Immature natural killer cell (primary cell): ENCODE measurements around the gene LIN7B. TPM values are rescaled to one million over a fixed set of nuclear protein-coding genes. Genes with fewer than 3 reads are reported as not detected.
"Not testable (repeated sequence)": the region's sequence is repeated elsewhere in the genome, so short reads cannot be mapped to it uniquely, and the experiment has no call there.

ENCODE experiments used
- DNase-seq, 3 donors: peaks; one replicate each; pipeline ENCODE4 v3.0.0; 2022; ENCODE audit warnings: mixed read lengths in 1 of 3
- H3K27ac Mint-ChIP-seq, 6 donors: one replicate each; pipeline ENCODE4 v1.8.0; 2020; ENCODE audit warnings: mixed read lengths in 6 of 6, mild to moderate bottlenecking in 5 of 6, inconsistent platforms in 4 of 6, moderate library complexity in 3 of 6
- H3K27me3 Mint-ChIP-seq, 3 donors: one replicate each; pipeline ENCODE4 v1.8.0; 2020 to 2021; ENCODE audit warnings: low read depth in 3 of 3, mild to moderate bottlenecking in 3 of 3, mixed read lengths in 3 of 3, moderate library complexity in 3 of 3, inconsistent platforms in 1 of 3
- H3K36me3 Mint-ChIP-seq, 3 donors: one replicate each; pipeline ENCODE4 v1.8.0; 2020; ENCODE audit warnings: mixed read lengths in 3 of 3, inconsistent platforms in 2 of 3, mild to moderate bottlenecking in 2 of 3
- H3K4me1 Mint-ChIP-seq, 2 donors: one replicate each; pipeline ENCODE4 v1.8.0; 2020; ENCODE audit warnings: inconsistent platforms in 2 of 2, mild to moderate bottlenecking in 2 of 2, mixed read lengths in 2 of 2, moderate library complexity in 1 of 2
- H3K4me3 Mint-ChIP-seq, 5 donors: one replicate each; pipeline ENCODE4 v1.8.0; 2020; ENCODE audit warnings: mild to moderate bottlenecking in 5 of 5, mixed read lengths in 5 of 5, inconsistent platforms in 3 of 5, moderate library complexity in 3 of 5
- H3K9me3 Mint-ChIP-seq, 6 donors: one replicate each; pipeline ENCODE4 v1.8.0; 2020; ENCODE audit warnings: mild to moderate bottlenecking in 6 of 6, mixed read lengths in 6 of 6, inconsistent platforms in 4 of 6, moderate library complexity in 3 of 6
- polyA plus RNA-seq, 3 donors: library from polyadenylated mRNA; unstranded; fragments of 300-500 nt; fragmentation: Illumina TruSeq; gene quantifications; one replicate each; pipeline ENCODE4 v1.2.3, GENCODE V29; 2021

Gene LIN7B
- polyA plus RNA-seq, 3 donors from 2014 or later = 3.2 to 6.9 (median 5.6) TPM

DNA sequence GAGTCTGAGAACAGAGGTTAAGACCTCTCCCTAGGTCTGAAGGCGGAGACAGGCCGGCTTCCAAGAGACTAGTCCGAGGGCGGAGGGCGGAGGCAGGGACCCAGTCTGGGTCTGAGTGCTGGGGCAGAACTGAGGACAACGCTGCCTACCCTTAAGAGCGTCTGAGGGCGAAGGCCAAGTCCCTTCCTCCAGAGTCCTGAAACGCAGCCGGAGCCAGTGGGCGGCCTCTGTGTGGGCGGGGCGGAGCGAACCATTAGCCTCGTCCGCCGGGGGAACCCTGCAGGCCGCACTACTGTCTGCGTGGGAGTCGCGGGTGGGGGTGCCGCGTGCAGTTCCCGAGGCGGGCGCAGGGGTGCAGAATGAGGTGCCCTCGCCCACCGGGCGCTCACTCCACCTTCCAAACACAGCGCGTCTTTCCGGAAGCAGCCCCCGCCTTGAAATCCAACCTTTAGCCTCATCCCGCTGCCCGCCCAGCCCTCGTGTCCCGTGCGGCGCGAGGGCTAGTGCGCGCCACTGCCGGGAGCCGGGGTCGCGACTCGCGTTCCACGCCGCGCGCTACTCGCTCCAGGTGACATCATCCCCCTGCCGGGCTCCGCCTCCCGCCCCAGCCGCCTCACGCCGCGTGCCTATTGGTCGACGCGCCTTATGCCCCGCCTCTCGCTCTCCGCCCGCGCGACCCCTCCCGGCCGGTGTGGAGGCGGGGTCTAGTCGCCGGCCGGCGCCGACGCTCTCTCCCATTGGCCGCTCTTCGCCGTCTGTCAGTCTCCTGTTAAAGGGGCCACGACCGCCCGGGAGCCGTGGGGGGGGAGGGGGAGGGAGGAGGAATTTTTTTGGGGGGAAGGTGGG, 4.6 kb downstream of the LIN7B start, which contains the start of gene C19orf73:
Gene C19orf73 (minus strand): TSS at position 579 of the 846 bp plus-strand sequence. CDS start 121 bp downstream, at position 458.
- Mint-ChIP-seq H3K27me3 (peaks cover 2 to 10% (median 2%) of the 10 kb centered on the region in 3 donors), H3K36me3 (peaks cover 0 to 3% (median 0%) of the 10 kb centered on the region in 3 donors), H3K4me3 (peak within 1 kb of the TSS; percentile 85 to 90 (median 88)), H3K4me1 (peaks cover 32 to 44% of the 10 kb centered on the region in 2 donors), H3K27ac (peak within 1 kb of the TSS; percentile 87 to 94 (median 92)), H3K9me3 (no peaks in the 10 kb centered on the region)
- DNase-seq = peak; percentile 97 to 98 (median 98)

DNA sequence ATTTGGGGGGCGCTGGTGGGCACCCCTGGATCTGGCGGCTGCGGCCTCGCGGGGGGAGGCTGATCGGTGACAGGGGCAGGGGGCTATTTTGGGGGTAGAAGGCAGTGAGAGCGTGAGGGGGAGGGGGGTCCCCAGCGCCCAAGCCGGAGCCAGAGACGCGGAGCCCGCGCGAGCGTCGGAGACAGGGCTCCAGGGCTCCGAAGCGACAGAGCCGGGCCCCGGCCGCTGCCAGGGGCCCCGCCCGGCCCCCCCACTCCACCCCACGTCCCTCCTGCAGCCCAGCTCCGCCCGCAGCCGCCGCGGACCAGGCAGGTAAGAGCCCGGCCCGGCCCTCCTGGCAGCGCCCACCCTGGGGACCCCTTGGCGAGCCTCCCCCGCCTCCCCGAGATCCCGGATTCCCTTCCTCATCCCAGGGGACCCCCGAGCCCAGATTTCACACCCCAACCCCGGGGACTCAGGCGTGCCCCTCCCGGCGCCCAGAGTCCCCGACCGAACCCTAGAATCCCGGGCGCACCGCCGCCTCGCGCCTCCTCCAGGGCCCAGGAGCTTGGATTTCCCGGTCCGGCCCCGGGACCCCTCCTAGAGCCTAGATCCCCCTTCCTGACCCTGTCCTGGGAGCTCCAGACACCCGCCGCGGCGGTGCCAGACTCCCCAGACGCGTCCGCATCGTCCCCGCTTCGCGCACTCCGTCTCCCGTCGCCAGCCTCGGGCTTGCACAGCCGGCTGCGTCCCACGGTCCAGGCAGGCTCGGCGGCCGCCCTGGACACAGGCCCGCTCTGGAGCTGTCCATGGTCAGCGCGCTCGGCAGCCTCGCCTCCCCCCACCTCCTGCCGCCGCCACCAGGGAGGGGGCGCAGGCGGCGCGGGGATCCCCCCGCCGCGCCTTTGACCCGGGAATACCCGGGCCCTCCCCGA, 5.5 kb downstream of the LIN7B start, which contains the start of gene PPFIA3:
Gene PPFIA3 (plus strand): TSS at position 134 of the 914 bp plus-strand sequence. CDS start 8,330 bp downstream, outside the sequence.
- peak within 1 kb of the TSS; percentile 87 to 94 (median 92) for H3K27ac Mint-ChIP-seq
- H3K4me1 Mint-ChIP-seq = peaks cover 29 to 40% of the 10 kb centered on the region in 2 donors
- peaks cover 2 to 12% (median 2%) of the 10 kb centered on the region in 3 donors for H3K27me3 Mint-ChIP-seq
- peak within 1 kb of the TSS; percentile 85 to 90 (median 88) for H3K4me3 Mint-ChIP-seq
- peaks cover 0 to 3% (median 0%) of the 10 kb centered on the region in 3 donors for H3K36me3 Mint-ChIP-seq
- peak in 1 of 3 donors; percentile 25 for DNase-seq
- no peaks in the 10 kb centered on the region for H3K9me3 Mint-ChIP-seq

DNA sequence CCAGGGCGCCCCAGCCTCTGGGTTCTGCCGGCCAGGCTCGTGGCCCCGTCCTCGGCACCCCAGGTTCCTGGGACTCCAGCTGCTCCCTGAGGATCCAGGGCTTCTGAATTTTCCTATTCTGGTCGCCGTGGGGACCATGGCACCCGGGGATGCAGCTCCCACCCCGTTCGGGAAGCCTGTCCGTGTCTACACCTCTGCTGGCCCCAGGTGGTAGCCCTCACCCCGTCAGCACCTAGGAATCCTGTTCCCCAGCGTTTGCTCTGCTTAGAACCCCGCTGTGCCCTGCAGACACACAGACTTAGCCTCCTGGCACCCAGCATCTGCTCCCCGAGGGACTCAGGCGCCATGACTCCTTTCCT, 6.1 kb downstream of the LIN7B start:
- H3K9me3 Mint-ChIP-seq = no peaks in the 10 kb centered on the region

DNA sequence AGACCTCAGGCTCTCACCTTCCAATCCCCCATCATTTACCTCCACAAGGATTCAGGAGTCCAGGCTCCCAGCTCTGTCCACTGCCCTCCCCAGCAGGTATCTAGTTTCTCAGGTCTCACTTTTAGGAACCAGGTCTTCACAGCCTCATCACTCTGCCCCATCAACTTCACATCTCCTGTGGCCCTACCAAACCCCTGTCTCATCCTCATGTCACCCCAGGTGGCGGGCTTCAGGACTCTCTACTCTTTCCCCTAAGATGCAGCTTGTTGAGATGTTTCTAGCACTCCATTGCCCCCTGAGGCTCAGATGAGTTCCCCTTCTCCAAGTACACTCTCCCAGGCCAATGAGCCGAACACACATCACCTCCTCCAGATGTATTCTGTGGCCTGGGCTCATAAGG, 6.7 kb downstream of the LIN7B start:
- peaks cover 0 to 3% (median 0%) of the 10 kb centered on the region in 3 donors for H3K36me3 Mint-ChIP-seq
- H3K4me1 Mint-ChIP-seq = peaks cover 25 to 34% of the 10 kb centered on the region in 2 donors
- peak overlapping the region; percentile 69 to 84 (median 74) for H3K4me3 Mint-ChIP-seq
- no peaks in the 10 kb centered on the region for H3K9me3 Mint-ChIP-seq
- DNase-seq = no peak
- H3K27me3 Mint-ChIP-seq = peaks cover 0 to 12% (median 2%) of the 10 kb centered on the region in 3 donors
- H3K27ac Mint-ChIP-seq = peak overlapping the region in 2 of 6 donors; percentile 25 to 27

More for the DNA sequence above, 6.1 kb downstream of the LIN7B start:
- DNase-seq = no peak
- H3K4me3 Mint-ChIP-seq = peak overlapping the region; percentile 69 to 84 (median 74)
- H3K36me3 Mint-ChIP-seq = peaks cover 0 to 3% (median 0%) of the 10 kb centered on the region in 3 donors
- H3K27ac Mint-ChIP-seq = peak overlapping the region in 2 of 6 donors; percentile 25 to 27
- H3K27me3 Mint-ChIP-seq = peaks cover under 1 to 12% (median 2%) of the 10 kb centered on the region in 3 donors
- H3K4me1 Mint-ChIP-seq = peaks cover 25 to 36% of the 10 kb centered on the region in 2 donors

DNA sequence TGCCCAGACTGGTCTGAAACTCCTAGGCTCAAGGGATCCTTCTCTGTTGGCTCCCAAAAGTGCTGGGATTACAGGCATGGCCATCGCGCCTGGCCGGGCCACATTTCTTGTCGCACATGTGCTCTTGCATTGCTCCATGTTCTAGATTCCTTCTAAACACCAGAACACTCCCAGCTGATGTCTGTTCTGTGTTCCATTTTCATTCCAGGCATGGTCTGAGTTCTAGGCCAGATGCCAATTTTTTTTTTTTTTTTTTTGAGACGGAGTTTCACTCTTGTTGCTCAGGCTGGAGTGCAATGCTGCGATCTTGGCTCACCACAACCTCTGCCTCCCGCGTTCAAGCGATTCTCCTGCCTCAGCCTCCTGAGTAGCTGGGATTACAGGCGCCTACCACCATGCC, 7.7 kb downstream of the LIN7B start:
- not testable (repeated sequence) for H3K36me3 Mint-ChIP-seq, DNase-seq
- H3K27me3 Mint-ChIP-seq = peaks cover 0 to 12% (median 2%) of the 10 kb centered on the region in 3 donors

DNA sequence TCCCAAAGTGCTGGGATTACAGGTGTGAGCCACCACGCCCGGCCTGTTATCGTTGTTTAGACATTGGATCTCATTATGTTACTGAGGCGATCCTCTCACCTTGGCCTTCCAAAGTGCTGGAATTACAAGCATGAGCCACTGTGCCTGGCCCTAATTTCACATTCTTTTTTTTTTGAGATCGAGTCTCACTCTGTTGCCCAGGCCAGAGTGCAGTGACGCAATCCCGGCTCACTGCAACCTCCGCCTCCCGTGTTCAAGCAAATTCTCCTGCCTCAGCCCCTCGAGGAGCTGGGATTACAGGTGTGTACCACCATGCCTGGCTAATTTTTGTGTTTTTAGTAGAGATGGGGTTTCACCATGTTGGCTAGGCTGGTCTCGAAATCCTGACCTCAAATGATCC, 9.1 kb downstream of the LIN7B start:
- DNase-seq, H3K27ac Mint-ChIP-seq, H3K9me3 Mint-ChIP-seq, H3K36me3 Mint-ChIP-seq, H3K4me3 Mint-ChIP-seq: not testable (repeated sequence)
- H3K4me1 Mint-ChIP-seq = peaks cover 16 to 17% of the 10 kb centered on the region in 2 donors
- peaks cover 0 to 14% (median 2%) of the 10 kb centered on the region in 3 donors for H3K27me3 Mint-ChIP-seq

More for the DNA sequence above, 7.7 kb downstream of the LIN7B start:
- not testable (repeated sequence) for H3K27ac Mint-ChIP-seq, H3K9me3 Mint-ChIP-seq
- H3K4me3 Mint-ChIP-seq = peak overlapping the region in 1 of 5 donors; percentile 25
- peaks cover 22 to 26% of the 10 kb centered on the region in 2 donors for H3K4me1 Mint-ChIP-seq

DNA sequence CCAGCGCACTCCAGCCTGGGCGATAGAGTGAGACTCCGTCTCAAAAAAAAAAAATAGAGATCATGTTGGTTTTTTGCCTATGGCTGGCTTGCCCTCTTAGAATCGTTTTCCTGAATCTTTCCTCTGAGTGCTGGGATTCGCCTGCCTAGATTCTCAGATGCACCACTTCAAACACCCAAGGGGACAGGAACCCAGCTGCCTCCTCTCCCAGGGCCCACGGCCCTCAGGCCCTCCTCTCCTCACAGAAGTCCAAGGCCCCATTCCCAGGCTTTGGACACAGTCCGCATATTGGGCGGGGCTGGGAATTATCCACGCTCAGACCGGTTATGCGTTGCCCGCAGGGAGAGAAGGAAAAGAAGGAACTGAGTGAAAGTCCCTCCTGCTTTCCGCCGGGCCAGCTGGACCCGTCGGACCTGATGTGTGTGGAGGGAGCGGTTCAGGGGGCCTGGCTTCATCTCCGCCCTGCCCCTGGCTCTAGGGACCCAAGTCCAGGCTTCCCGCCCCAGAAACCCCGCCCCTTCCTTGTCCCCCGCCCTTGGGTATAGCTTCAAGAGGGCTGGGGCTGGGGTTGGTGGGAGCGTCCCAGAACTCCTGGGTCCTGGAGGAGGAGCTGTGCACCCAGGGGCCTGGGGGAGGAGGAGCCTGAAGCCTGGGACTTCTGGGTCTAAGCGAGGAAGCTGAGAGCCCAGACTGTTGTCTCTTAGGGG, 11.0 kb downstream of the LIN7B start:
- Mint-ChIP-seq H3K4me1 (peaks cover 20 to 23% of the 10 kb centered on the region in 2 donors), H3K27ac (no peak overlapping the region), H3K27me3 (peaks cover 0 to 9% (median 2%) of the 10 kb centered on the region in 3 donors), H3K4me3 (no peak overlapping the region), H3K36me3 (peaks cover 0 to 3% (median 0%) of the 10 kb centered on the region in 3 donors), H3K9me3 (no peaks in the 10 kb centered on the region)
- DNase-seq = no peak

DNA sequence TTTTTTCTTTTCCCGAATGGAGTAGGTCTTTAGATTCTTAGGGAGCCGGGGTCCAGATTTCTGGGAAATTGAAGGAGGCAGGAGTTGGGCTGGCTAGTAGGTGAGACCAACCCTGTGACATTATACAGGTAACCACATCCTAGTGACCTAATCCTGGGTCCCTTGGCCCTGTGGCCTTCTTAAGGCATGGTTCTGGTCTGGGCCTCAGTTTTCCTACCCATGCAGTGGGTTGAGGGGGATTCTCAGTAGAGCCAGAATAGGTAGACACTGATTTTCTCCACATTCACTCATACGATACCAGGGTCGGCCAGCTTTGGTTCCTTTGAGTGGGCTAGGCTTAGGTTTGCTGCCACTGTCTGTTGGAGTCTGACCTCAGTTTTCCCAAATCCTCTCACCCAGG, 12.4 kb downstream of the LIN7B start:
- Mint-ChIP-seq H3K4me3 (peak overlapping the region in 2 of 5 donors; percentile 21 to 24), H3K4me1 (peaks cover 13 to 15% of the 10 kb centered on the region in 2 donors), H3K36me3 (peaks cover 0 to 3% (median 0%) of the 10 kb centered on the region in 3 donors), H3K27me3 (peaks cover 0 to 9% (median 0%) of the 10 kb centered on the region in 3 donors), H3K9me3 (no peaks in the 10 kb centered on the region), H3K27ac (no peak overlapping the region)
- DNase-seq = no peak

DNA sequence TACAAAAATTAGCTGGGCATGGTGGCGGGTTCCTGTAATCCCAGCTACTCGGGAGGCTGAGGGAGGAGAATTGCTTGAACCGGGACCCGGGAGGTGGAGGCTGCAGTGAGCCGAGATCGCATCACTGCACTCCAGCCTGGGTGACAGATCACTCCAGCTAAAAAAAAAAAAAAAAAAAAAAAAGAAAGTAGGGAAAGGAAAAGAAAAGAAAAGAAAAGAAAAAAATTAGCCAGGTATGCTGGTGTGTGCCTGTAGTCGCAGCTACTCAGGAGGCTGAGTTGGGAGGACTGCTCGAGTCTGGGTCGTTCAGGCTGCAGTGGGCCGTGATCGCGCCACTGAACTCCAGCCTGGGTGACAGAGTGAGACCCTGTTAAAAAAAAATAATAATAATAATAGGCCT, 13.1 kb downstream of the LIN7B start:
- not testable (repeated sequence) for H3K9me3 Mint-ChIP-seq, H3K27me3 Mint-ChIP-seq, H3K36me3 Mint-ChIP-seq, DNase-seq, H3K27ac Mint-ChIP-seq
- H3K4me3 Mint-ChIP-seq = peak overlapping the region in 1 of 5 donors; percentile 27
- H3K4me1 Mint-ChIP-seq = peaks cover 13 to 15% of the 10 kb centered on the region in 2 donors

DNA sequence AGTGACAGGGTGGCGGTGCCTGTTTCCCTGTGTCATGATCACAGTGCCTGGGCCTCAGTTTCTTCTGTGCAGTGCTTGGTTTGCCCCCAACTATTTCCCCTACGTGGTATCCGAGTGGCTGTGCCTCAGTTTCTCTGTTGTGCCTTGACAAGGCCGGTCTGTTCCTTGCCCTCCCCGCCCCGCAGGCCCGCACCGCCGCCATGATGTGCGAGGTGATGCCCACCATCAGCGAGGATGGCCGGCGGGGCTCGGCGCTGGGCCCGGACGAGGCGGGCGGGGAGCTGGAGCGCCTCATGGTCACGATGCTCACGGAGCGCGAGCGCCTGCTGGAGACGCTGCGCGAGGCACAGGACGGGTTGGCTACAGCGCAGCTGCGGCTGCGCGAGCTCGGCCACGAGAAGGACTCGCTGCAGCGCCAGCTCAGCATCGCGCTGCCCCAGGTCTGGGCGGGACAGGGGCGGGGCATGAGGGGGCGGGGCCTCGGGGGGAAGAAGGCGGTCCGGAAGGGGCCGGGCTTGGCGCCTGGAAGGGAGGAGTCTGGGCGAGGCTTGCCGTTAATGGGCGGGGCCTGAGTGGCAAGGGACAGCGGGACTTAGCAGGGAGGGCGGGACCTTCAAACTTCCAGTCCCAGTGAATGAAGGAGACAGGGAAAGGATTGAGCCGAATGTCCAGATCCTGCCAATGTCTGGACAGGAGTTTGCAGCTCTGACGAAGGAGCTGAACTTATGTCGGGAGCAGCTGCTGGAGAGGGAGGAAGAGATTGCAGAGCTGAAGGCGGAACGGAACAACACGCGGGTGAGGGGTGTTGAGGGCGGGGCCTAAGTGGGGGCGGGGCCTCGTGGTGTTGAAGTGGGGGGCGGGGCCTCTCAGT, 13.7 kb downstream of the LIN7B start:
- H3K27me3 Mint-ChIP-seq = peaks cover 0 to 9% (median 0%) of the 10 kb centered on the region in 3 donors
- peaks cover 13 to 15% of the 10 kb centered on the region in 2 donors for H3K4me1 Mint-ChIP-seq
- H3K36me3 Mint-ChIP-seq = no peaks in the 10 kb centered on the region
- DNase-seq = peak; percentile 95 to 96 (median 96)
- H3K4me3 Mint-ChIP-seq = peak overlapping the region; percentile 85 to 93 (median 88)
- H3K27ac Mint-ChIP-seq = peak overlapping the region in 5 of 6 donors; percentile 60 to 91 (median 80)
- H3K9me3 Mint-ChIP-seq = no peaks in the 10 kb centered on the region

DNA sequence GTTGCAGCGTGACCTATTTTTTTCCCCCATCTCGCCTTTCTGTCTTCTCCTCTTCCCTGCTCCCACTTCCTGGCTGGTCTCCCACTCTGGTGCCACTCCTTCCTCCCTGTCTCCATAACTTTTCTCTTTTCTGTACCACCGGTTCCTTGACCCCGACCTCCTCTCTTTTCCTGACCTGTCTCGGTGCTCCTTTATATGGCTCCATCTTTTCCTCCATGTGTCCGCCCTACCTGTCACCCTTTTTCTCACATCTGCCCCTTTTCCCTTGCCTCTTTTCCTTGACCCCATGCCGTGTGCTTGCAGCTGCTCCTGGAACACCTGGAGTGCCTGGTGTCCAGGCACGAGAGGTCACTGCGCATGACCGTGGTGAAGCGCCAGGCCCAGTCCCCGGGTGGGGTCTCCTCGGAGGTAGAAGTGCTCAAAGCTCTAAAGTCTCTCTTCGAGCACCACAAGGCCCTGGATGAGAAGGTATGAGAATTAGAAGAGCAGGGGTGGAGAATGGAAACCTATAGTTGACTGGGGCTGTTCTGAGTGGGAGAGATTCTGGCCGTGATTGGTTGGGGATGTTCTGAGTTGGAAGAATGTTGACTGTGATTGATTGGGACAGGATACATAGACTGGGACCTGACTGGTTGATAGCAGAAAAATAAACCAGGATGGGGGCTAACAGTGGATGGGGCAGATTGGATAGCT, 14.5 kb downstream of the LIN7B start:
- Mint-ChIP-seq H3K9me3 (no peaks in the 10 kb centered on the region), H3K27ac (peak overlapping the region in 3 of 6 donors; percentile 47 to 65 (median 63))
- DNase-seq = no peak

More for the DNA sequence above, 14.5 kb downstream of the LIN7B start:
- H3K36me3 Mint-ChIP-seq = no peaks in the 10 kb centered on the region
- H3K27me3 Mint-ChIP-seq = peaks cover 0 to 6% (median 2%) of the 10 kb centered on the region in 3 donors
- H3K4me1 Mint-ChIP-seq = peaks cover 17 to 20% of the 10 kb centered on the region in 2 donors
- peak overlapping the region; percentile 85 to 93 (median 88) for H3K4me3 Mint-ChIP-seq
